ENCODE results near the gene FBXO39.
"Not testable (repeated sequence)": the region's sequence is repeated elsewhere in the genome, so short reads cannot be mapped to it uniquely, and the experiment has no call there.

FBXO39 gene

DNA sequence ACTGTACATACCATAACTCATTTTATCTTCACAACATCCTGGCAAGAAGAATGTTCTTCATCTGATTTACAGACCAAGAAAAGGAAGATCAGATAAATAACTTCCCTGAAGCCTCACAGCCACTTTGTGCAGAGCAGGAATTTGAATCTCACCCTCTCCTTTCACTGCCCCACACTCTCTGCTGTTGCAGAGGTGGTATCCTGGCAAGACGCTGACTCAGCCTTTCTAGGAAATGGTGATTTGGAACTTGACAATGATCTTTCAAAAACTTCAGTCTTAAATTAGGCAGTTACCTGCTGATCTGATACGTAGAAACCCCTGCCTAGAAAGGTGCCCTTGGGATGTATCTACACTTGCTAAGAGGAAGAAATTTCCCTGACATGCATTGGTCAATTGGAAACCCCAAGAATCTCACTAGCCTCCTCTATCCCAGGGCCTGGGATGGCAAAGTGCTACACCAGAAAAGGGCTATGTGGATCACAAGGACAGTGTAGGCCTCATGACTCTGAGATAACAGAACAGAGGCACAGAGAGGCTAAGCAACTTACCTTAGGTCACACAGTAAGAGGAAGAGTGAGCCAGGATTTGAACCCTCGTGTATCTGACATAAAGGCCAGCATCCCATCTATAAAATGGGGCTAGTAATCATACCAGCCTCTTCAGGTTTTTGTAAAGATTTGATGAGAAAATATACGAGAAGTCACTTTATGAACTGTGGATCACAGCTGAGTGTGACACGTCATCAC lies 17.9 kb downstream of the FBXO39 start:
- DNase-seq = no peak

DNA sequence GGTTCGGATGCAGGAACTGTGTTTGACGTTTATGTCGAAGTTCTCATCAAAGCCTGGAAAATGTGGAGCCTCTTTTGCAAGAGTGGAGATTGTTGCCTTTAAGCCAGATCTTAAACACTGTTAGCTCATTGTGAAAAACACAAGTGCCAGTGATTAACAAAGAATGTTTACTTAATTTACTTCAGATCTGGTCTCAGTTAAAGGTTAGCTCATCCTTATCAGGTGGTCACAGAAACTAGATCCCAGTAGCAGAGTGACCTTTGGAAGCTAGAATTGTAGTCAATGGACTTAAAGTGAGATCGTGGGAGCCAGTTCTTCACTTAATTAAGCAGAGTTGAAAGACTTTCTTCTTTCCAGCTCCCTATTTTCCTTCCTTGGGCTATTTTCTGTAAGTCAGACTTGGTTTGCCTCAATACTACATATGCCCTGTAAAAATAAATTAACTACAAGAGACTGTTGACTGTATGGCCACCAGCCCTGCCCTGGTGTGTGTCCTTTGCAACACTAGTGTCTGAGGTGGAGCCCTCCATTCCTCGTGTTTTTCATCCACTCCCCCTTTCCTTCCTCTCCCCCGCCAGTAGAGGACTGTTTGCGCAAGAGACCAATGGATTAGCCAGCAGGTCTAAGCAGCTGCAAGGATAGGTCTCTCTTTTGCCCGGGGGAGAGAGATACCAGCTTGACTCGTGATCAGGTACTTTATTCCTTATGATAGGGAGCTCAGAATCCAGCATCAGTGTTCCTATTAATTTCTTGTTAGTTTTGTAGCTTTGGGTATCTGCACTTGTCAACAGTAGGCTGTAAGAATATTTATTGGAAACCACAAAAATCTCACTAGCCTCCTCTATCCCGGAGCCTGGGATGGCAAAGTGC lies 20.2 kb downstream of the FBXO39 start:
- DNase-seq = no peak

DNA sequence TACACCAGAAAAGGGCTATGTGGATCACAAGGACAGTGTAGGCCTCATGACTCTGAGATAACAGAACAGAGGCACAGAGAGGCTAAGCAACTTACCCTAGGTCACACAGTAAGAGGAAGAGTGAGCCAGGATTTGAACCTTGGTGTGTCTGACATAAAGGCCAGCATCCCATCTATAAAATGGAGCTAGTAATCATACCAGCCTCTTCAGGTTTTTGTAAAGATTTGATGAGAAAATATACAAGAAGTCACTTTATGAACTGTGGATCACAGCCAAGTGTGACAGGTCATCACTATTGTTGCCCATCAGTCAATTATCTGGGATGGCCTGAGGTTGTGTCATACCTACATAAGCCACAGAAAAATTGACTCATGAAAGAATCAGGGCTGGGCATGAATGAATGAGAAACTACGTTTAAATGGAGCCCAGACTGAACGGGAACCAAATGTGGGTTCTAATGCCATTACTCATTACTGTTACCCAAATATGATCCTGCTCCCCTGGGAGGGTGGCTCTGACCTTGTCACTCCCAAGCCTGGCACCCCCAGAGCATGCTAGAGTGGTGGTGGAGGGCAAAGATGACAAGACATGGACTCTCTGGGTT lies 21.0 kb downstream of the FBXO39 start:
- no peak for DNase-seq

DNA sequence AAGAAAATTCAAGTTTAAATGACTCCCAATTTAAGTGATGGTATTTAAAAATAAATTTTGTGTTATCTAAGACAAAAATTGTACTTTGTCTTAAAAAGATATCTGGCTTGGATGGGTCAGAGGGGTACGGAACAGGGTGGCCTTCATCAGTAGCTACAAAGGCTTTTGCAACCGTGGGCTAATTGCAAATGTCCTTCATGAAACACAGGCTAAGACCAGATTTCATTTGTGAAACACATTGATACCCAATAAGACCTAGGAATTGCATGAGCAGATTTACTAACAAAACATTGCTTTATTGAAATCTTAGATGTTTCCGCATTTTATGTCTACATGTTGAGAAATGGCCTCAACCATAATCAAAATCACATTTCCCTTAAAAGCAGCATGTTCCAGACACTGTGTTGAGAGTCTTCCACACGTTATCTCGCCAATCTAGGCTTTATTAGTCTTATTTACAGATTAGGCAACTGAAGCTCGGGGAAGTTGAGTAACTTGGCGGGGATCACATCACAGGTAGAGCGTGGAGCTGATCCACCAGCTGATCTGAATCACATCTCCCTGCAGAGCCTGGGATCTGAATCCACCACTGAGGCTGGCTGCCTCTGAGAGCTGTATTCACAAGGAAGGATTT lies 21.8 kb downstream of the FBXO39 start:
- DNase-seq = no peak

DNA sequence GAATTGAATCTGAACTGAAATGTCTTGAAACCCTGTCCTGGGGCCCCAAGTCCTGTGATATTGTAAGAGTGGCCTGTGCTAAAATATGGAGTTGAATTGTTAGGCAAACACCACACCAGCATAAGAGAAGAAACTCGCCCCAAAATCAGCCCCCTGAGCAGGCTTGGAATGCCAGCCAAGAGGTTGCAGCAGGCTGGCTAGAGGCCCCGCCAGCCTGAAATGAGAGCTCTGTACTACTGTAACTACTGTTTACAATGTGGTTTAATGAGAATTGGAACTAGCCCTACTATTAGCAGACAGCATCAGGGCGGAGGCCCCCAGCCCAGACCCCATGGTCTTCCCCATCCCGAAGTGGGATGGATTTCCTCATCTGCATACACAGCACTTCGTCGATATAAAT lies 23.7 kb downstream of the FBXO39 start:
- no peak for DNase-seq

DNA sequence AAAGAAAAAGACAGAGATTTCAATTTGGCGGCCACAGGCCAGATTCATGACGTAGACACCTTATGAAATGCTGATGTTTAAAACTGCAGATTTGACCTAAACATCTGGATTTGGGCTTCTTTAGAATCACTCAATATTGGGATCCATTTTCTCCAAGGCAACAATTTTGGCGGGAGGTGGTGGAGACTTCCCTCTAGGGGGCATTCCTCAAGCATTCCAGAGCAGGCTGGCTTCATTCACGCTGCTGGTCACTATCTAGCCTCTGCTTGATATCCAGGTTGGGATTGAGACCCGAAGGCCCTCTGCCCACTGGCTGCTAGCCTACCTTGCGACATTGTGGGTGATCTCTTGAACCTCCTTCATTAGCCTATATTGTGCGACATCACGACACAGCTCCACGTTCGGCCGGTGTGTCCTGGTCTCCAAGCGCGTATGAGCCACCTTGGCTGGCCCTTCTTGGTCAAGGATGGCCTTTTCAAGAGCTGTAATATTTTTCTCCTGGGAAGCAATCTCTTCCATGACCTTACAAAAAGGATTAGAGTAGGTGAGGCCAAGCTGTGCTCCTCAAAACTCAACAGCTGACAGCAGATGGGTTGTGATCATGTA lies 24.5 kb downstream of the FBXO39 start:
- DNase-seq = no peak

DNA sequence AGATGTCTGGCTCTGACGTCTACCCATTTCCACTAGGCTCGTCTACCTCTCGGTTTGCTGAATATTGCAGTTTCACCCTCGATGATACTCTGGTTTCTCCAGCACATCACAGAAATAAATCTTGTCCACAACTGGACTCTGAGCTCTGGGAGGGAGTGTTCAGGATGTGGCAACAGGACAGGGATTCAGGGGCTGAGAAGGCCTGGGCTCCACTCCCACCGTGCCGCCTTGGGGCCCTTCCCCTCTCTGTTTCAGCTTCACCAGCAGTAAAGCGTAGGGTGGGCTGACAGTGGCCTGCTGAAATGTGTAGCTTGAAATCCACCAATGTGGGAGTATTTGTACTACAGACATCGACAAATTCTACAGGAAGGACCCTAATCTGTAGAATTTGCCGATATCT lies 35.5 kb downstream of the FBXO39 start:
- no peak for DNase-seq

DNA sequence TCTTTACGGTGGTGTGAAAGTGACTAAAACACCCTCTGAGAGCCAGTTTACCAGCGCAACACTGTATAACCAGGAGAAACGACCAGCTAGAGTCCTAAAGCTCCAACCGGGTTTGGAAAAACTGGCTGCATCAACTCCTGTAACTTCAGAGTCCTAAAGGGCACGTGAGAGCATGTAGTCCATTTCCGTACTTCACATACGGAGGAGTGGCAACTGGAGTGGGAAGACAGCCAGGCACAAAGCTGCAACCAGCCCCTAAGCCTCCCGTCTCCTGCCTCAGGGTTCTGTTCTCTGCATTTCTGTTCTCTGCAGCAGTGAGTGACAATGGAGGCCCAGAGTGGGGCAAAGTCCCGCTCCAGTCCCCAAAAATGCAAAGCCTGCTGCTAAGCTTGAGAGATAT lies 36.3 kb downstream of the FBXO39 start:
- DNase-seq = no peak

DNA sequence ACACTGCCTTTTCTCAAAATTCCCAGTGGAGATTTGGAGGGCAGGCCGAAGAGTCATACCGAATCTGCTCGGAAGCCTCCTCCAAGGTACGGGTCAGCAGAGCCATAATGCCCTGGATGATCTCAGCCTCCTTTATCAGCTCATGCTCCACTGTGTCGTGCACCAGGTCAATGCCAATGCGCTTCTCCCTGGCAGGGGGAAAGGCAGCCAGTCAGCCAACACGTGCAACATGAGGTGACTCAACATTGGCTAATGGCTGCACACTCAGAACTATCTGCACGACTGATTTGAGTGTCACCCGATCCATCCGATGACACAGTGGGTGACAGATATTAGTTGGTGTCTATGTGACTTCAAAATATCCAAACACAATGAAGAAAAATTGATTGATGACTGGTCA lies 39.8 kb downstream of the FBXO39 start:
- DNase-seq = no peak

DNA sequence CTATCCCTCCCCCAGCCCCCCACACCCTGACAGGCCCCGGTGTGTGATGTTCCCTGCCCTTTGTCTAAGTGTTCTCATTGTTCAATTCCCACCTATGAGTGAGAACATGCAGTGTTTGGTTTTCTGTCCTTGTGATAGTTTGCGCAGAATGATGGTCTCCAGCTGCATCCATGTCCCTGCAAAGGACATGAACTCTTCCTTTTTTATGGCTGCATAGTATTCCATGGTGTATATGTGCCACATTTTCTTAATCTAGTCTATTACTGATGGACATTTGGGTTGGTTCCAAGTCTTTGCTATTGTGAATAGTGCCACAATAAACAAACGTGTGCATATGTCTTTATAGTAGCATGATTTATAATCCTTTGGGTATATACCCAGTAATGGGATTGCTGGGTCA lies 40.4 kb downstream of the FBXO39 start:
- DNase-seq = not testable (repeated sequence)

DNA sequence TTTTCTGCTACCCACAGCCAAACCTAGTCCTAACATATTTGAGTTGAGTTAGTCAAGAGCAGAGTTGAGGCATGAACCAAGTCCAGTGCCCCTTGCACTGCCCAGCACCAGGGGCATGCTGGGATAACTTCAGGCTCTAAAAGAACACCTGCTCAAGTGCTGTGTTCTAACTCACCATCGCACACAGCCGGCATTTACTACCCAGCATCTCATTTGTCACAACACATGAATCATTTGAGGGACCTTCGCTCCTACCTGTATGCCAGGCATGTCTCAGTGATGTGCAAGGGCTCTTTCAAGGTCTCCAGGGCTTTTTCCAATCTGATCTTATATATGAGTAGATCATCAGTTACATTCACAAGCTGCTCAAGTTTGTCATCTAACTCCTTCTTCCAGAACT lies 42.9 kb downstream of the FBXO39 start:
- DNase-seq = no peak

DNA sequence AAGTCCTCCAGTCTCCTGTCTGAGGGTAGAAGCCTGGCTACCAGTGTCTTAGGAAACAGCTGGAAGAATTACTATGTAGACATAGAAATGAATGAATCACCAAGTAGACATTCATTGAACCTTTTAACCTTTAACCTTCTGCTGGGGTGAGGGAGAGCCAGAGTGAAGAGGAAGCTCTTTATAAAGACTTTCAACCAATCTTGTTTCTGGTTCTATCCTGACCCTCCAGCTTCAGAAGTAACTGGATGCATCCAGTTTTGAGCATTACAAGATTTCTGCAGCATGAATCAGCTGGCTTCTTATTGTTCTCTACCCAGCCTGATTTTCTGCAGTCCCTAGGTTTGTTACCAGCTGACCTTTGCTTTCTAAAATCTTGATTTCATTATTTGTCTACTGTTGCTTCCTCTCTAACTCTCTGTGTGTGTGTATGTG lies 47.0 kb downstream of the FBXO39 start:
- DNase-seq = peak; percentile 3 to 5

DNA sequence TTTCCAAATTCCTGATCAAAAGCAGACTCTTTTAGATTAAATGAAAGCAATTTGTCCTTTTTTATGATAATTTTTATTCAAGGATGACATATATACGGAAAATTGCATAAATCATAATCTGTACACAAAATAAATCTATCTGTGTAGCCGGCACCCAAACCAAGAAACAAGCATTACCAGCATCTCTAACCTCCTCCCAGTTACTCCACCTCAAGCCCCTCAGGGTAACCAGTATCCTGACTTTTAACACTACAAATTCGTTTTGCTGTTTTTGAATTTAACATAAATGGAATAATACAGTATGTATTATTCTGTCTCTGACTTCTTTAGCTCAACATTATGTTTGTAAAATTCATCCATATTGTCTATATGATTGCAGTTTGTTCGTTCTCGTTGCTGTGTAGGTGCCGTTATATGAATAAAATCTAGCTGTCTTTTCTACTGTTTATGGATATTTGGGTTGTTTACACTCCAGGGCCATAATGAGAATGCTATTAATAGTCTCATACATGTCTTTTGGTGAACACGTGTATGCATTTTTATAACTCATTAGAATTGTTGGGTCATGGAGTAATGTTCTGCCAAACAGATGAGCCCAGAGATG lies 54.5 kb downstream of the FBXO39 start:
- DNase-seq = no peak

DNA sequence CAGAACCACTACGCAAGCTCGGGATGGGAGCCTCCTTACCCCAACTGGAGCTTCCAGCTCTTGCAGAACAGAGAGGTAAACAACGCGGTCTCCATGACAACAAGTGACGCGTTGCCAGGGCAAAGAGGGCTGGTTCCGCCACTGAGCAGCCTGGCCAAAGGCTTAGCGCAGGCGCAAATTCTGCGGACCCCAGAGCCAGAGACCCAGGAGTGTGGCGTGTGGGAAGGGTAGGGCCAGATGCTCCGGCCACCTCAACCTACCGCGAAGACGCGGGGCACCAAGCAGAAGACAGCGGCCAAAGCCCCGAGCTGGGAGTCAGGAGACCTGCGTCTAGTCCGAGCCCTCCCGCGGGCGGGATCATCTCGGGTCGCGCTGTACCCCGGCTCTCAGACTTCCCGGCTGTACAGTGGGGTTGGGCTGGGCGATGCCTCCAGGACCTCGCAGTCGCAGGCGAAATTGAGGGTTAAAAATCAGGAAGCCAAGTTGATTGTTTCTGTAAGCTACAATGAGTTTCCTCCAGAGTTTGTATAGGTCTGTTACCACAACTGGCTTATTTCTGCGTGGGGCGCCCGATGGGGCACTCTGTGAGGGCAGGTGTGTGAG lies 55.7 kb downstream of the FBXO39 start, which contains the start of gene TEKT1:
Gene TEKT1 (minus strand): TSS at position 69 of the 603 bp plus-strand sequence. CDS start 1,353 bp downstream, outside the sequence.
- peak; percentile 64 to 80 for DNase-seq

All from inflammatory macrophage treated with lipopolysaccharide for 1 hour (primary cell).